PC-9 (cell line): ENCODE measurements around the gene ATP1B4.

Experiments used
- CTCF ChIP-seq: fragments of 200-600 bp; sonication (generic); conservative IDR thresholded peaks from 2 replicates; pipeline ENCODE4 v1.6.1; 2017; ENCODE audit warnings: mixed run types, antibody characterized with exemption, mild to moderate bottlenecking, moderate library complexity
- EZH2 ChIP-seq: fragments of 200-600 bp; sonication (generic); IDR thresholded peaks from 2 replicates; pipeline ENCODE4 v1.8.0; 2017; ENCODE audit warnings: antibody characterized with exemption, low read depth

- TF ChIP-seq CTCF (no peak), EZH2 (no peak)
These were observed 27.3 kb upstream of the ATP1B4 start for GRCh38 chrX:120334603-120335002.
